ENCODE results near the gene ENO3.
A peak's percentile ranks its signal among the peaks of the same experiment; 100 is the strongest.

Gene ENO3

DNA sequence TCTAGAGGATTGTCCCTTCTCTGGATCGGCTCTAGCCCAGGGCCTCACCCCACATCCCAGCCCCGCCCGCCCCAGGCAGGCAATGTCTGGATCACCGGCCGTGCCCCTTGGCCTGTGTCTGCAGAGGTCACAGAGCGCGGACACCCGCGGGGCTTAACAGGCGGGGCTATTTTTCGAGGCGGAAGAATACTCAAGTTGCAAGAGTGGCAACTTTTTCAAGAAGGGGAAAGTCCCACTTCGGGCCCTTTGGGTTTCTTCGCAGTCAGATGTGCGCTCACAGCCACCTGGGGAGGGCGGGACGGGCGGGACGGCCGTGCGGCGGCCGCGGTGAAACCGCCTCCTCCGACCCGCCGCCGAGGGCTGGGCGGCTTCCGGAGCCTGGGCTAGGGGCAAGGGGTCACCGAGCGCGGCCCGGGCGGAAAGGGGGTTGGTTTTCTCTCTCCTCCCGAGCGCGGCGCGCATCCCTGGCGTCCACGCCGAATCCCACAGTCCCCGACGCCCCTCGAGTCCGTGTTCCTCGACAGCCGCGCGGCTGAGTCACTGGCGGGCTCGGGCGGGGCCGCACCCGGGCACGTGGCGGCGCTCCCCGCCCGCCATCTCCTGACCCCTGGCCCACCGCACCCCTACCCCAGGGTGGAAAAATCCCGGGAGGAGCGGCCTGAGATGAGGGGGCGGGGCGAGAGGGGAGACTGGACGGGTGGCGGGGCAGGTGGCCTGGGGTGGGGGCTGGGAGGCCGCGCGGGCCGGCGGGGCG lies 1.4 kb upstream of the ENO3 start:
- no peak for DNase-seq (ENCODE audit: low read depth, low spot score)

DNA sequence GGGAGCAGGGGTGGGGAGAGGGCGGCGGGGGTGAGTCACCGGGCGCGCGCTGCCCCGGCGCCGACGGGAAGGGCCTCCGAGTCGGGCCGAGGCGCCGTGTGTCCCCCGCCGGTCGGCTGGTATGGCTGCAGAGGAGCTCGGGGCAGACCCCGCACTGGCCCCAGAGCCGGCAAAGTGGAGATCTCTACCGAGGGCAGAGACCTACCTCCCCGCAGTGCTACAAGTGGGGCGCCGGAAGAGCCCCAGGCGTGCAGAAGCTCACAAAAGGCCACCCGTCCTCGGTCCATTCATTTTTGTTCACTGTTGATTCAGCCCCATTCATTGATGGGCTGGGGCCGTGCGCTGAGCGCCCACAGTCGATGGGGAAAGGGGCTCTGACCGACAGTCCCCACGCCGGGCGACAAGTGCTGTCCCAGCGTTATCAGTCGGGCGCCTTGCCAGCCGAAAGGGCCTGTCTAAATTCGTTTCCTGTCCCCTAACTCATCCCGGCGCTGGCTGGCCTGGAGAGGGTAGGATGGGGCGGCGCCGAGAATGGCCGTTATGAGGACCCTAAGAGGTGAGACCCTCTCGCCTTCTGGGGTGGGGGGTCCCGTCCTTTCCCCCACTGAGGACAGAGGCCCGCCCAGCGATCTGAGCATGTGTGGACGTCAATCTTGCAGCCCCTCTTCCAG lies 709 bp upstream of the ENO3 start:
- no peak for DNase-seq (ENCODE audit: low read depth, low spot score)

DNA sequence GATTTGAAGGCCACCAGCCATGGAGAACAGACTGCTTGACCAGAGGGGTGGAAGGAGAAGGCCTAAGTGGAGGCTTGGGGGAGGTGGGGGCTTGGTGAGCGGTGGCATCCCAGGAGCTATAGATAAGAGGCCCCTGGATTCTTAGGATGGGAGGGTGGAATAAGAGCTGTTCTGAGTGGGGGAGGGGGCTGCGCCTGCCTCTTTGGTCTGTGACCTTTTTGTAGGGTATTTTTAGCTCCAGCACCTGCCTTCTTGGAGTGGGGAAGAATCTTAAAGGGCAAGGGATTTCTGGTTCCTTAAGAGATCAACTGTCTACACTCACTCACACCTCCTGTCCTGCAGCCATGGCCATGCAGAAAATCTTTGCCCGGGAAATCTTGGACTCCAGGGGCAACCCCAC lies 567 bp downstream of the ENO3 start:
- no peak for DNase-seq (ENCODE audit: low read depth, low spot score)

DNA sequence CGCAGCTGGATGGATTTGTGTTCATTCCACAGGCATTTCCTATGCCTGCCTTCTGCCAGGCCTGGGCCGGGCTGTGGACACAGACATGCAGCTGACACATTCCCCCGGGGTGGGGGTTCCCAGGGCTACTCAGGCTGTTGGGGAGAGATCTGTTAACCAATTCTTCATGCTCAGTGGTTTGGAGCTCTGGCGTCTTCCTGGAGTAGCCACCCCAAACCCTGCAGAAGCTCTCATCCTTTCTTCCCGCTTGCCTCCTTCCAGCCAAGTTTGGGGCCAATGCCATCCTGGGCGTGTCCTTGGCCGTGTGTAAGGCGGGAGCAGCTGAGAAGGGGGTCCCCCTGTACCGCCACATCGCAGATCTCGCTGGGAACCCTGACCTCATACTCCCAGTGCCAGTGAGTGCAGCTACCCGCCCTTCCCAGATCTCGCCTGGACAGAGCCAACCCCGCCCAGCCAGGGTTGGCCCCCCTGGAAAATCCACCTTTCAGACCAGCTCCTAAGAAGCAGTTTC lies 2.6 kb downstream of the ENO3 start:
- DNase-seq (ENCODE audit: low read depth, low spot score), result no peak

DNA sequence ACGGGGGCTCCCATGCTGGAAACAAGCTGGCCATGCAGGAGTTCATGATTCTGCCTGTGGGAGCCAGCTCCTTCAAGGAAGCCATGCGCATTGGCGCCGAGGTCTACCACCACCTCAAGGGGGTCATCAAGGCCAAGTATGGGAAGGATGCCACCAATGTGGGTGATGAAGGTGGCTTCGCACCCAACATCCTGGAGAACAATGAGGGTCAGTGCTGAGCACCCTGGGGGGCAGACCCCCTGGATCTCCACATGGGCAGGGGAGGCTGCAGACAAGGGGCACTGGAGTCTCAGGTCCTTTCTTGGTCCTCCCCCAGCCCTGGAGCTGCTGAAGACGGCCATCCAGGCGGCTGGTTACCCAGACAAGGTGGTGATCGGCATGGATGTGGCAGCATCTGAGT lies 4.2 kb downstream of the ENO3 start:
- no peak for DNase-seq (ENCODE audit: low read depth, low spot score)

DNA sequence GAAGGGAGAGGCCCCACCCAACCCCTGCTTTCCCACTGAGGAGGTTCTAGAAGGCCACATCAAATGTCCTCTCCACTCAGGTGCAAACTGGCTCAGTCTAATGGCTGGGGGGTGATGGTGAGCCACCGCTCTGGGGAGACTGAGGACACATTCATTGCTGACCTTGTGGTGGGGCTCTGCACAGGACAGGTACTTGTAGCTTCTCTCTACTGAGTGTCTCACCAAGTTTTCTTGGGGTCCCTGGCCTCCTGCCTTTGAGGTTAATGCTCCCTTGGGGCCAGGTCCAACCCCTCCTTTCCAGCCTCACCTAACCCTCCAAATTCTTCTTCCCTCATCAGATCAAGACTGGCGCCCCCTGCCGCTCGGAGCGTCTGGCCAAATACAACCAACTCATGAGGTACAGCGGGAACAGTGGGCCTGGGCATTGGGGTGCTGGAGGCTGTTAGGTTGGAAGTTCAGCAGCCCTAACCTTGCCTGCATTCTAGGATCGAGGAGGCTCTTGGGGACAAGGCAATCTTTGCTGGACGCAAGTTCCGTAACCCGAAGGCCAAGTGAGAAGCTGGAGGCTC lies 5.7 kb downstream of the ENO3 start:
- DNase-seq (ENCODE audit: low read depth, low spot score), result no peak

DNA sequence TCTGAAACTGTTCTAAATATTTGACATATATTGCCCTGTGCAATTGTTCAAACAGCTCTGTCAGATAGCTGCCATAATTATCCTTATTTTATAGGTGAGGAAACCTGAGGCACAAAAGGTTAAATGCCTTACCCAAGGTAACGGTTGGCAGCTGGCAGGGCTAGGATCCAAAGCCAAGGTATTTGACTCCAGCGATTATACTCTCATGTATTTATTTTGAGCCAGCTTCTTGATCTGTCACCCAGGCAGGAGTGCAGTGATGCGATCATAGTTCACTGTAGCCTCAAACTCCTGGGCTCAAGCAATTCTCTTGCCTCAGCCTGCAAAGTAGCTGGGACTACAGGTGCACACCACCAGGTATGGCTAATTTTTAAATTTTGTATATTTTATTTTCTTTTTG lies 7.2 kb downstream of the ENO3 start:
- DNase-seq (ENCODE audit: low read depth, low spot score), result no peak

DNA sequence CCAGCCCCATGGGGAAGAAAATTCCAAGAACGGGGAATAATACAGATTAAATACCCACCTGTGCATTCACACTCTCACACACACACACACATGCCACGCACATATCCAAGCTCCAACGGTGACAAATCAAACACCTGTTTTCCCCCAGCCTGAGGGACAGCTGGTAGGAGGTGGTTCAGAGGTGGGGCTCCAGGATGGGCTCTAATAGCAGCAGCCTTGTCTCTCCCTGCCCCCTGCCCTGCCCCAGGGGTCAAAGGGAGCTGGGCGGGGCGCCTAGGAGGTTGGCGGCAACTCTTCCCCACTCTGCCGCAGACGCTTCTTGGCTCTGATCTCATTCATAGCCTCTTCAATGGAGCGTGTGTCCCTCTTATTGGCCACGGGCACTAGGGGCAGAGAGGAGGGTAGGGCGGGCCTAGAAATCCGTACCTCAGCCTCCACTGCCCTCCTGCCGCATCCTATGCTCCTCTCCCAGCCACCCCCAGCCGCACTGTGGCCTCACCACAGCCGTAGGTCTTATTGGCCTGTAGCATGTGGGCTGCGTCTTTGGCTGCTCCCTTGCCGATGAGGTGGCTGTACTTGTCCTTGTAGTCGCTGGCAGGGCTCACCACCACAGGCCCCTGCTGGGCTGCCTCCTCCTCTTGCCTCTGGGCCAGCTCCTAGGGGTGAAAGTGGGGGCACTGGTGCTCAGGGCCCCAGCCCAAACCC lies 8.5 kb downstream of the ENO3 start:
- DNase-seq (ENCODE audit: low read depth, low spot score), result no peak

DNA sequence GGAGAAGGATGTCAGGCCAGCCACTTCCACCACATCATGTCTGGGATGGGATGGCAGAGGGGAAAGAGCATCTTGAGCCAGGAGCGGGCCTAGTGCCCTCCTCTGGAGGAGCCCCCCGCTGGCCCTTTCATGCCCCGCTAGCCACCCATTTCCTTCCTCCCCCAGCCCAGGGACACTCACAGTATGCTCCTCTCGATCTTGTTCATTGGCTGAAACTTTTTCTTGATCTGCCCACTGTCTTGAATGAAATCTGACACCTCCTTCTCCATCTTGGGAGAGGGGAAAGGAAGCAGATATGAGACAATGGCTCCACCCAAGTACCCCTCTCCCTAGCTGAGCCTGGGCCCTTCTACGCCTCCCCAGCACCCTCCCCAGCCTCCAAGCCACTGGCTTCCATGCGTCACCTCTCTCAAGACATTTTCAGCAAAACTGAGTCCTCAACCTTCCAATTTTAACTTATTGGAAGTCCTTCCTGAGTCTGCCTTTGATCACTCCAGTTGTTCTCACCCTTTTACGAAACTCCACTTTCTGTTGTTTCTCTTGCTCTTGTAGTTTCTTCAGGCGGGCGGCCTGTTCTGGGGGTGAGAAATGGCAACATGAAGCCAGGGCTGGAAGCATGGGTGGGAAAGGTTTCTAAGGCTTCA lies 9.5 kb downstream of the ENO3 start:
- no peak for DNase-seq (ENCODE audit: low read depth, low spot score)

DNA sequence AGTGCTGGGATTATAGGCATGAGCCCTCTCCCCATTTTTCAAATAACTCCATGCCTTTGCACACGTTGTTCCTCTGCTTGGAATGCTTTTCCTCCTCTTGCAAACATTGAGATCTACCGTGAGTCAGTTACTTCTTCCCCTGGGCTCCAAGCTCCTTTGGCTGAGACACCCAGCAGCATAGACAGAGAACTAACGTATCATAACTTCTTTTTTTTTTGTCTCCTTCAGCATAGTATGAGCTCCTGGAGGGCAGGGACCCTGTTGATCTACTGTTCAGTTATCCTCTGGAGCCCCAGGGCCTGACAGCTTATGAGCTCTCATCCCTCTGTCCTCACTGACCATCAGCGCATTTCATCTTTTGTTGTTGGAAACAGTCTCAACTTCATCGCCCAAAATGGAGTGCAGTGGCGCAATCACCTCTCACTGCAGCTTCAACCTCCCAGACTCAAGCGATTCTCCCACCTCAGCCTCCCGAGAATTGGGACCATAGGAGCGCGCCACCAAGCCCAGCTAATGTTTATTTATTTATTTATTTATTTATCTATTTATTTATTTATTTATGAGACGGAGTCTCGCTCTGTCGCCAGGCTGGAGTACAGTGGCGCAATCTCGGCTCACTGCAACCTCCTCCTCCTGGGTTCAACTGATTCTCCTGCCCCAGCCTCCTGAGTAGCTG lies 14.5 kb downstream of the ENO3 start:
- no peak for DNase-seq (ENCODE audit: low read depth, low spot score)

DNA sequence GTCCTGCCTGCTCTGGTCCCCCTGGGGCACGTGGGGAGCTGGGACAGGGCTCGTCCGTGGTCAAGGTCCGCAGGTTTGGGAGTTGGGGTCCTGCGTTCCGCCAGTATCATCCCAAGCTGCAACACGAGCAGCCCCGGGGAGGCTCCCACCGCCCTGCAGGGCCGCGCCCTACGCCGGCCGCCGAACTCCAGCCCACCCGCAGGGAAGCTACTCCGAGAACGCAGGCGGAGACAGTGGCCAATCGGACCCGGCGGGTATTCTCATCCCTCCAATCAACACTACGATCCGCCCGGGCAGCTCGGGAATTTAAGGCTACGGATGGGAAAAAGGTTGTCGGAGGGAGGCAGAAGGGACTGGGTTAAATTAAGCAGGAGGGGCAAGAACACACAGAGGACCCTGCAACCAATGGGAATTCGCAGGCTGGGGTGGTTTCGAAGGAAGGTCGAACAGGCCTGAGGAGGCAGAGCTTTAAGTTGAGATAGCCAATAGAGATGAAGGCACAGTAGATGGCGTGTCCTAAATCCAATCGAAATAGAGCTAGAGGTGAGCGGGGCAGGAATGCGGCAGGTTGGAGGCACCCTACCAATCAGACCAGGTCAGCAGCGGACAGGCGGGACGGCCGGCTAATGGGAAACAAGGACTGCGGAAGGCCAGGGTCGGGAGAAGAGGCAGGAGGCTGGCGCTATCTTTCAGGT lies 16.1 kb downstream of the ENO3 start:
- peak; percentile 100 for DNase-seq (ENCODE audit: low read depth, low spot score)

DNA sequence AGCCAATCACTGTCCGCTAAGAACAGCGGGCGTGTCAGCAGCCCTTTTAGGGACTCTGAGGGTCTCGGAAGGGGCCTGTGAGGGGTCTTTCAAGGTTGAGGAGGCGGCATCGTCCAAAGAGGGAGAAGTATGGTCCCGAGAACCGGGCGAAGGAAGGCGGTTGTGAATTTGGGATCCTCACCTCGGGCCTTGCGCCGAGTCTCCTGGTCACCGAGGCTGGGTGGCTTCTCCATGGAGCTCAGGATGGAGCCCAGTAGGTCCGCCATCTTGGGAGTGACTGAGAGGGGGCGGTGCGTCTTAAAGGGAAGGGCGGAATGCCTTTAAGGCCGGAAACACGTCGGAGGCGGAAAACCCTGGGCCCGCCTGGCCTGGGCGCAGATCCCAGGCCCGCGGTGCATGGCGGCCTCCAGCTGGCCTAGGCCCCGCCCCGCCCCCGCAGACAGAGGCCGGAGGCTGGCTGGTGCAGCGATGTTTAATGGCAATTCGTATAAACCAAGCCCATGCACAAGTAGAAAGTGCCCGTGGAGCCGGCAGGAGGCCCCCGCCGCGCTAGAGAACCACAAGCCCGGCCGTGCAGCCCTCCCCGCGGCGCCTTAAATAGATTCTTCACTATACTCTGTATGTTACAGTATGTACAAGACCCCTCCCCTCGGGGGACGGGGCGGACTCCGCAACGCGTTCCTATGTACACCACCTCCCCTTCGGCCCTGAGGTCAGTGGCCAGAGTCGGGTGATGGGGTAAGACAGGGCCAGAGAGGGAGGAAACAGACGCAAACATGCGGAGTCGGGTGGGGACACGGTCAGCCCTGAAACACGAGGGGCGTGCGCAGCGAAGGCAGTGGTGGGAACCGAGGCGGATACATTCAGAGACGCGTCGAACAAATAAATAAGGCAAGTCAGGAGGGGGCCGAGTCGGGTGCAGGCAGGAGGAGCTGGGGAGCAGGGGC lies 16.9 kb downstream of the ENO3 start, which contains the start of gene SPAG7:
SPAG7 (minus strand) TSS at position 279 of the 947 bp plus-strand sequence; CDS start at position 266, 13 bp downstream.
- DNase-seq (ENCODE audit: low read depth, low spot score), result no peak

DNA sequence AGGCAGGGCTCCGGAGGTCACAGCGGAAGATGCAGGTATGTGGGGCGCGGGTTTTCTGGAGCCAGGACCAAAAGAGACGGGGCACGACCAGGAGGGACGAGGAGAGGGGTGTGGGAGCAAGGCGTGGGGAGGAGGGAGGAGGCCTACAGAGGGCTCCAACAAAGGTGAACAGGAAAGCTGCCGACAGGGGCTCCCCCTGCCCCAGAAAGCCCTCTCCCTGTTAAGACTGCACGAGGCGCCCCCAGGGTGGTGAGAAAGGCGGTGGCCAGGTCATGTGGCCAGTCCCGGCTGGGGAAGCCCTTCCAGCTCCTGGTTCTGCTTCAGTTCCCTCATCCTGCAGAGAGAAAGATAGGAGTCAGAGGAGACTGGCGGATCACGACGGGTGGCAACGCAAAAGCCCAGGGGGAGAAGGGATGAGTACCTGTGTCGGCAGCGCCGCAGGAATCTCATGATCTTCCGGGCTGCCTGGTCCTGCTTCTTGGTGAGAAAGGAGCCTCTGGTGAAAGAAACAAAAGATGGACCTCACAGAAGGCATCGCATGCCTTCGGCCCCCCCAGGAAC lies 17.6 kb downstream of the ENO3 start:
- DNase-seq (ENCODE audit: low read depth, low spot score), result no peak

DNA sequence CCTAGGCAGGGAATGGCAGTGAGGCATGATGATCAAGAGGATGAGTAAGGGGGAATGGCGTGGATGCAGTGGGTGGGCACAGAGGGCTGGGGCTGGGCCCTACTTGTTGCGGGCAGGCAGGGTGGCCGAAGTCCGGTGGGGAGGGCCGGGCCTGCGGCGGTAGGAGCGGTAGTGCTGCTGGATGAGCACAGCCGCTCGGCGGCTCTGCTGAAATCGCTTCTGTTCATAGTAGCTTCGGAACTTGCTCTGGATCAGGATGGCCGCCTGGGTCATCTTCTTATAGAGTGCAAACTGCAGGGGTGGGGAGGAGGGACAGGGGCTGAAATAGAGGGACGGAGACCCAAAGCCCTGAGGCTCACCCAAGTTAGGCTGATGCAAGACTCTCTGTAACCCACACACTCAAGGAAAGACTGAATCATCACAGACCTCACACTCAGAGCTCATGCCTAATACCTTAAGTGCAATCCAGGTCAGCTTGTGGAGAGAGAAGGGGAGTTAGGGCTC lies 18.2 kb downstream of the ENO3 start:
- DNase-seq (ENCODE audit: low read depth, low spot score), result no peak

DNA sequence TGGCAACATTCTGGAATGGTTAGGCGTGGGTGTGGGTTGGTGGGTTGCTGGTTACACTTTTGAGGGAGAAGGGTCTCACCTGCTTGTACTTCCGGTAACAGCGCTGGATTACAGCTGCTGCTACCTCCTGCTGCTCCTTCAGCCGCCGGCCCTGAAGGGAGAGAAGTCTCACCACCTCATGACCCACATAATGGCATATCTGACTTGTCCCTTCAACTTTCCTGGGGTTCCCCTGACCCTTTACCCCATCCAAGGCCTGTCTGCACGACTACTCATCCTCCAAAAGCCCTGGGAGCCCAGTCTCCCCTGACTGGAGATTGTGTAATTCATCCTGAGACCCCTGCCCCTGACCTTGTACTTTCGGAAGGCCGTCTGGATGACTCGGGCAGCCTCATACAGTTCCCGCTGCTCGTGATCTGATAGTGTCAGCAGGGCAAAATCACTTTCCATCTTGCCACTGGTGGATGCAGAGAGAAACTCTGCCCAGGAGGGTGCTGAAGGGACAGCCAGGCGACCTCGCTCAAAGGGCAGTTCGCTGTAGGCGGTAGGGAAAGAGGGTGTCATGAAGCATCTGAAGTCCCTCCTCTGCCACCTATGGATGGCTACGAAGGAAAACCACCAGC lies 18.7 kb downstream of the ENO3 start:
- DNase-seq (ENCODE audit: low read depth, low spot score), result no peak

DNA sequence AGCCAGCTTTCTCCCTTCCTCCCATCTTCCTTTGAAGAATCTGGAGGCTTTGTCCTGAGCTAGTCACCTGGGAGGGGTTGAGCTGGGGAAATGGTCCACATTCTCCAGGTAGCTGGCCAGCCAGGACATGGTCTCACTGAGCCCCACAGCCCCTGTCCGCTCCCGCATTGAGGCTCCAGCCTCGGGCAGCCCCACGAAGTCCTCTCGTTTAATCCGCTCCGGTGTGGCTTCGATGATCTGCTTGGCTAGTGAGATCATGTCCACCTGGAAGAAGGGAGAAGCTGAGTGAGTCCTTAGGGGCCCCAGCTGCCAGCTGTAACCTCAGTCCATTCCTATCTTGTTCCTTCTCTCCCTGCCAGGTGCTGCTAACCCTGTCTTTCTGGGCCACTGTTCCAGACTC lies 19.4 kb downstream of the ENO3 start:
- no peak for DNase-seq (ENCODE audit: low read depth, low spot score)

DNA sequence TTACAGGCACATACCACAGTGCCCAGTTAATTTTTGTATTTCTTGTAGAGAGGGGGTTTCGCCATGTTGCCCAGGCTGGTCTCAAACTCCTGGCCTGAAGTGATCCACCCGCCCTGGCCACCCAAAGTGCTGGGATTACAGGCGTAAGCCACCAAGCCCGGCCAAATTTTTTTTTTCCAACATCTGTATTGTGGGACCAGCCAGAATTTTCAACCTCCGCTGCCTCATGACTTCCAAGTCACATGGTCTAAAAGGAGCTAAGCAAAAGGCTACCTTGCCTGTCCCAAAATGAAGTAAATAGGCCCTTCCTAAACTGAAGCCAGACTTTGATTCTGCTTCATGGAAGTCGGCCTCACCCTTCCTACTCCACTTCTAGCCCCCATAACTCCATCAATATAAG lies 20.9 kb downstream of the ENO3 start:
- no peak for DNase-seq (ENCODE audit: low read depth, low spot score)

DNA sequence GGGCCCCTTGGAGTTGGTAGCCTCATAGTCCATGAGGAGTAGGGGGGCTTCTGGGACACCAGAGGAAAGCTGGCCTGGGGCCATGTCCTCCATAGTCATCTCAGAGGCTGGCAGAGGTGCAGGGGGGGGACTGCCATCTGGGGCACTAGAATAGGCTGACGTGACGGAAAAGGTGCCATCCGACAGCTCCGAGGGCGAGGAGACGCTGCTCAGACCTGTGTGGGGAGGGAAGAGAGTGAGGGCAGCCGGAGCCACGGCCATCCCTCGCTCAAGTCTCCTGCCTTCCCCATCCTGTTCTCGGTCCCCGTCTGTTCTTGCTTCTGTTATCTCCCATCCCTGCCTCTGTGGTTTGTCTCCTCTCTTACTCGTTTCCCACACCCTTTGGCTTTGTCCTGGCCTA lies 21.4 kb downstream of the ENO3 start:
- no peak for DNase-seq (ENCODE audit: low read depth, low spot score)
